ENCODE measurements around the gene INPP5A. TPM values are rescaled to one million over a fixed set of nuclear protein-coding genes. Genes with fewer than 3 reads are reported as not detected.

The INPP5A gene
- total RNA-seq, 1 experiment from 2014 or later = 12.3 TPM

GRCh38 chr10:132541129-132541528, 3.5 kb downstream of the INPP5A start:
- intact Hi-C loops (cut with micrococcal nuclease) = no loop called here
- Histone ChIP-seq H2AFZ (ENCODE audit: low read depth, low read length, poor library complexity, severe bottlenecking) (no peak overlapping the region), H3K79me2 (ENCODE audit: insufficient read depth, low read length) (no peaks in the 10 kb centered on the region), H4K20me1 (ENCODE audit: insufficient read depth) (no peaks in the 10 kb centered on the region), H3K4me2 (ENCODE audit: low read length) (no peak overlapping the region), H3K4me1 (ENCODE audit: control insufficient read depth in 1 of 2, insufficient read depth in 2 of 2, low read length in 2 of 2) (peaks cover 0 to 15% of the 10 kb centered on the region in 2 experiments; a peak in 2 of 4 replicates), H3K9ac (ENCODE audit: low read length) (no peak overlapping the region), H3K27ac (ENCODE audit: low read depth, low read length) (no peak overlapping the region), H3K36me3 (ENCODE audit: control insufficient read depth in 1 of 2, insufficient read depth in 2 of 2, low read length in 2 of 2) (no peaks in the 10 kb centered on the region), H3K4me3 (replicated peaks in 1 of 2; ENCODE audit: low read depth in 1 of 2, low read length in 2 of 2) (no peak overlapping the region), H3K27me3 (ENCODE audit: insufficient read depth, low read length) (no peaks in the 10 kb centered on the region), H3K9me2 (ENCODE audit: insufficient read depth) (no peaks in the 10 kb centered on the region), H3K9me3 (ENCODE audit: control insufficient read depth in 1 of 2, insufficient read depth in 1 of 2, low read depth in 1 of 2, low read length in 2 of 2) (no peaks in the 10 kb centered on the region)
- RAD21 ChIA-PET (ENCODE audit: low non-redundant PET in 1 of 2, low total read pairs in 2 of 2, uncharacterized antibody in 2 of 2, unreplicated experiment in 2 of 2) = no interaction called here
- CTCF ChIA-PET = no interaction called here
- DNase-seq (ENCODE audit: low read depth, low spot score) (no peak), ATAC-seq (no peak)
- BruUV-seq (replicated peaks) = no TSS peak
- POLR2A ChIA-PET = no interaction called here
- no peak for TF ChIP-seq ZNF274 (IDR thresholded peaks at IDR 0.05; ENCODE audit: low read depth, low read length)
- TF ChIP-seq CTCF (IDR thresholded peaks at IDR 0.05 in 2 of 3, conservative IDR thresholded peaks at IDR 0.05 in 1 of 3; ENCODE audit: borderline replicate concordance in 1 of 3, insufficient read depth in 1 of 3, low read depth in 2 of 3, low read length in 2 of 3) = no peak
- TF ChIP-seq POLR2AphosphoS5 (IDR thresholded peaks at IDR 0.05; ENCODE audit: low read depth, low read length) = no peak
- TF ChIP-seq REST (IDR thresholded peaks at IDR 0.05; ENCODE audit: low read depth) = no peak
- TF ChIP-seq SRF (IDR thresholded peaks at IDR 0.05; ENCODE audit: low read depth) = no peak
- no peak for TF ChIP-seq ZFX (IDR thresholded peaks at IDR 0.05)
- TF ChIP-seq YY1 (IDR thresholded peaks at IDR 0.05; ENCODE audit: extremely low read depth, insufficient replicate concordance, low read depth, low read length) = no peak
- TF ChIP-seq ELF1 (IDR thresholded peaks at IDR 0.05; ENCODE audit: borderline replicate concordance, low read depth) = no peak
- TF ChIP-seq EGR1 (IDR thresholded peaks at IDR 0.05; ENCODE audit: low read depth) = no peak
- no peak for TF ChIP-seq SP1 (IDR thresholded peaks at IDR 0.05; ENCODE audit: low read depth)
- TF ChIP-seq POLR2A (IDR thresholded peaks at IDR 0.05; ENCODE audit: borderline replicate concordance, extremely low read depth, insufficient read depth, insufficient read length) = no peak
- TF ChIP-seq EZH2 (IDR thresholded peaks at IDR 0.05) = no peak
- TF ChIP-seq CBX3 (IDR thresholded peaks at IDR 0.05; ENCODE audit: low read depth) = no peak
- TF ChIP-seq FOSL1 (IDR thresholded peaks at IDR 0.05; ENCODE audit: low read depth) = no peak
- no peak for TF ChIP-seq ATF3 (IDR thresholded peaks at IDR 0.05)
- TF ChIP-seq EZH2phosphoT487 (IDR thresholded peaks at IDR 0.05; ENCODE audit: borderline replicate concordance) = no peak
- TF ChIP-seq TCF7L2 (IDR thresholded peaks at IDR 0.05; ENCODE audit: borderline replicate concordance, extremely low read depth, insufficient read depth, insufficient read length) = no peak
